ACC112 (cell line): ENCODE data around the gene ARL4D.
"Not testable (repeated sequence)": the region's sequence is repeated elsewhere in the genome, so short reads cannot be mapped to it uniquely, and the experiment has no call there.

Source experiments
- H2AFZ ChIP-seq: fragments of 200-600 bp; sonication (generic); one replicate; pipeline ENCODE4 v1.6.0; 2017; ENCODE audit warnings: antibody characterized with exemption, low read length; ENCODE audit not compliant: unreplicated experiment
- H3K27ac ChIP-seq: fragments of 200-600 bp; sonication (generic); 2 replicates; pipeline ENCODE4 v1.5.1; 2014; ENCODE audit warnings: low read depth, mild to moderate bottlenecking, antibody characterized with exemption, low read length, moderate library complexity
- H3K27me3 ChIP-seq: fragments of 200-600 bp; sonication (generic); 2 replicates; pipeline ENCODE4 v1.6.1; 2014; ENCODE audit warnings: mild to moderate bottlenecking, antibody characterized with exemption, low read length, moderate library complexity, mixed read lengths; ENCODE audit not compliant: insufficient read depth
- H3K36me3 ChIP-seq: fragments of 200-600 bp; sonication (generic); 2 replicates; pipeline ENCODE4 v1.6.1; 2016; ENCODE audit warnings: mild to moderate bottlenecking, antibody characterized with exemption, low read length, moderate library complexity, mixed read lengths; ENCODE audit not compliant: insufficient read depth
- H3K4me1 ChIP-seq: fragments of 200-600 bp; sonication (generic); one replicate; pipeline ENCODE4 v1.6.1; 2016; ENCODE audit warnings: low read length, mixed read lengths; ENCODE audit not compliant: insufficient read depth, unreplicated experiment, control insufficient read depth
- H3K4me3 ChIP-seq: fragments of 200-600 bp; sonication (generic); 2 replicates; pipeline ENCODE4 v1.5.1; 2014; ENCODE audit warnings: mild to moderate bottlenecking, low read depth, low read length
- H3K79me2 ChIP-seq: fragments of 200-600 bp; sonication (generic); one replicate; pipeline ENCODE4 v1.6.0; 2016; ENCODE audit warnings: low read length; ENCODE audit not compliant: control insufficient read depth, unreplicated experiment, insufficient read depth

The ARL4D gene

GRCh38 chr17:43383372-43383771, 15.4 kb upstream of the ARL4D start:
- Histone ChIP-seq H3K4me3 (no peak overlapping the region), H2AFZ (no peak overlapping the region), H3K27ac (no peak overlapping the region), H3K36me3 (0 out of 2 replicates have a peak, but pooled peaks cover 5% of the 10 kb centered on the region), H3K4me1 (no peaks in the 10 kb centered on the region), H3K79me2 (no peaks in the 10 kb centered on the region), H3K27me3 (no peaks in the 10 kb centered on the region)

GRCh38 chr17:43383826-43384475, 14.8 kb upstream of the ARL4D start:
- no peak overlapping the region for H2AFZ ChIP-seq
- H3K36me3 ChIP-seq, result 0 out of 2 replicates have a peak, but pooled peaks cover 5% of the 10 kb centered on the region
- H3K27ac ChIP-seq, result no peak overlapping the region
- no peaks in the 10 kb centered on the region for H3K79me2 ChIP-seq
- no peaks in the 10 kb centered on the region for H3K27me3 ChIP-seq
- no peaks in the 10 kb centered on the region for H3K4me1 ChIP-seq
- no peak overlapping the region for H3K4me3 ChIP-seq

- no peaks in the 10 kb centered on the region for H3K79me2 ChIP-seq
- no peak overlapping the region for H3K27ac ChIP-seq
- H3K4me1 ChIP-seq, result peaks cover under 1% of the 10 kb centered on the region
- no peak overlapping the region for H2AFZ ChIP-seq
- H3K36me3 ChIP-seq, result 0 out of 2 replicates have a peak, but pooled peaks cover 5% of the 10 kb centered on the region
- no peak overlapping the region for H3K4me3 ChIP-seq
- no peaks in the 10 kb centered on the region for H3K27me3 ChIP-seq
Observed at GRCh38 chr17:43384476-43384862, 14.3 kb upstream of the ARL4D start.

GRCh38 chr17:43385046-43385831, 13.6 kb upstream of the ARL4D start:
- H3K4me3 ChIP-seq, result no peak overlapping the region
- 0 out of 2 replicates have a peak, but pooled peaks cover 5% of the 10 kb centered on the region for H3K36me3 ChIP-seq
- no peak overlapping the region for H2AFZ ChIP-seq
- no peak overlapping the region for H3K27ac ChIP-seq
- peaks cover 6% of the 10 kb centered on the region for H3K4me1 ChIP-seq
- no peaks in the 10 kb centered on the region for H3K79me2 ChIP-seq
- H3K27me3 ChIP-seq, result no peaks in the 10 kb centered on the region

- peak overlapping the region; percentile 99 for H3K27ac ChIP-seq
- H3K27me3 ChIP-seq, result no peaks in the 10 kb centered on the region
- no peaks in the 10 kb centered on the region for H3K36me3 ChIP-seq
- no peaks in the 10 kb centered on the region for H3K79me2 ChIP-seq
- peak overlapping the region; percentile 70 for H3K4me3 ChIP-seq
- peaks cover 6% of the 10 kb centered on the region for H3K4me1 ChIP-seq
- H2AFZ ChIP-seq, result peak overlapping the region; percentile 97
Observed at GRCh38 chr17:43388359-43389045, 10.3 kb upstream of the ARL4D start.

GRCh38 chr17:43389046-43389947, 9.5 kb upstream of the ARL4D start:
- Histone ChIP-seq H2AFZ (peak overlapping the region; percentile 95), H3K27ac (peak overlapping the region; percentile 99), H3K4me1 (peaks cover 6% of the 10 kb centered on the region), H3K36me3 (no peaks in the 10 kb centered on the region), H3K27me3 (no peaks in the 10 kb centered on the region), H3K4me3 (peak overlapping the region; percentile 70), H3K79me2 (no peaks in the 10 kb centered on the region)

- no peaks in the 10 kb centered on the region for H3K79me2 ChIP-seq
- H3K4me1 ChIP-seq, result peaks cover 6% of the 10 kb centered on the region
- no peak overlapping the region for H3K27ac ChIP-seq
- no peaks in the 10 kb centered on the region for H3K27me3 ChIP-seq
- no peak overlapping the region for H3K4me3 ChIP-seq
- H3K36me3 ChIP-seq, result no peaks in the 10 kb centered on the region
- no peak overlapping the region for H2AFZ ChIP-seq
Observed at GRCh38 chr17:43392397-43392796, 6.4 kb upstream of the ARL4D start.

GRCh38 chr17:43393944-43394482, 4.8 kb upstream of the ARL4D start:
- H3K36me3 ChIP-seq, result no peaks in the 10 kb centered on the region
- no peak overlapping the region for H3K27ac ChIP-seq
- 0 out of 2 replicates have a peak overlapping the region, but pooled peaks have one; percentile 5 for H3K4me3 ChIP-seq
- H3K27me3 ChIP-seq, result no peaks in the 10 kb centered on the region
- peak overlapping the region; percentile 90 for H2AFZ ChIP-seq
- peaks cover 10% of the 10 kb centered on the region for H3K4me1 ChIP-seq
- peaks cover 4% of the 10 kb centered on the region for H3K79me2 ChIP-seq

- H3K36me3 ChIP-seq, H3K27ac ChIP-seq, H3K27me3 ChIP-seq, H3K4me1 ChIP-seq, H3K4me3 ChIP-seq, H2AFZ ChIP-seq: not testable (repeated sequence)
- H3K79me2 ChIP-seq, result peaks cover 11% of the 10 kb centered on the region
Observed at GRCh38 chr17:43394696-43395095, 4.1 kb upstream of the ARL4D start.

GRCh38 chr17:43395165-43395564, 3.6 kb upstream of the ARL4D start:
- H3K79me2 ChIP-seq, result peaks cover 15% of the 10 kb centered on the region
- no peak overlapping the region for H3K4me3 ChIP-seq
- no peak overlapping the region for H2AFZ ChIP-seq
- no peak overlapping the region for H3K27ac ChIP-seq
- no peaks in the 10 kb centered on the region for H3K27me3 ChIP-seq
- peaks cover 4% of the 10 kb centered on the region for H3K4me1 ChIP-seq
- peaks cover 6% of the 10 kb centered on the region; the same call in 1 of the 2 replicates for H3K36me3 ChIP-seq
